Colonic mucosa (tissue), 4 donors: ENCODE results near the gene PPP1R13B. TPM values are rescaled to one million over a fixed set of nuclear protein-coding genes. Genes with fewer than 3 reads are reported as not detected.
A peak's percentile ranks its signal among the peaks of the same experiment; 100 is the strongest.

Source experiments
- DNase-seq: peaks from one replicate; pipeline ENCODE4 v3.0.0-alpha.2; 2020
- H3K27ac ChIP-seq: fragments of 200-600 bp; one replicate; pipeline ENCODE4 v1.8.0; 2021
- H3K27me3 ChIP-seq: fragments of 200-600 bp; one replicate; pipeline ENCODE4 v1.8.0; 2021
- H3K36me3 ChIP-seq: fragments of 200-600 bp; one replicate; pipeline ENCODE4 v1.8.0; 2021
- H3K4me1 ChIP-seq: fragments of 200-600 bp; one replicate; pipeline ENCODE4 v1.8.0; 2021; ENCODE audit warnings: mild to moderate bottlenecking
- H3K4me3 ChIP-seq: fragments of 200-600 bp; one replicate; pipeline ENCODE4 v1.8.0; 2021
- H3K9ac ChIP-seq, 2 donors: one replicate each; pipeline ENCODE4 v1.7.0; 2013; ENCODE audit warnings: control low read depth in 2 of 2, low read depth in 2 of 2, low read length in 2 of 2
- H3K9me3 ChIP-seq: fragments of 200-600 bp; one replicate; pipeline ENCODE4 v1.8.0; 2021
- intact Hi-C: fragments of 100-400 bp; cut with DNase I; formaldehyde crosslinking; loops from one replicate; pipeline ENCODE4 v1.14.1; 2022
- total RNA-seq, 2 donors: library from RNA; stranded (reverse); fragmentation: NEBNext Ultra II Directional in 1 of 2; extraction: Animal tissue kit (Norgen Biotek cat#: 25700) in 1 of 2; gene quantifications; one replicate each; pipeline ENCODE4 v1.2.1, GENCODE V29; 2021
- TF ChIP-seq, protein P1 (sequence below): fragments of 200-600 bp; IDR thresholded peaks from one replicate; pipeline ENCODE4 v1.8.0; 2022; ENCODE audit warnings: antibody characterized with exemption, mild to moderate bottlenecking
- donor health status: healthy.
- donor health status: DM: no; HTN: no; CAD: no.
- donor health status: DM: no; HTN: no; CAD: no.

The PPP1R13B gene
- total RNA-seq, 2 donors from 2014 or later, result 41.1 to 48.3 TPM

DNA sequence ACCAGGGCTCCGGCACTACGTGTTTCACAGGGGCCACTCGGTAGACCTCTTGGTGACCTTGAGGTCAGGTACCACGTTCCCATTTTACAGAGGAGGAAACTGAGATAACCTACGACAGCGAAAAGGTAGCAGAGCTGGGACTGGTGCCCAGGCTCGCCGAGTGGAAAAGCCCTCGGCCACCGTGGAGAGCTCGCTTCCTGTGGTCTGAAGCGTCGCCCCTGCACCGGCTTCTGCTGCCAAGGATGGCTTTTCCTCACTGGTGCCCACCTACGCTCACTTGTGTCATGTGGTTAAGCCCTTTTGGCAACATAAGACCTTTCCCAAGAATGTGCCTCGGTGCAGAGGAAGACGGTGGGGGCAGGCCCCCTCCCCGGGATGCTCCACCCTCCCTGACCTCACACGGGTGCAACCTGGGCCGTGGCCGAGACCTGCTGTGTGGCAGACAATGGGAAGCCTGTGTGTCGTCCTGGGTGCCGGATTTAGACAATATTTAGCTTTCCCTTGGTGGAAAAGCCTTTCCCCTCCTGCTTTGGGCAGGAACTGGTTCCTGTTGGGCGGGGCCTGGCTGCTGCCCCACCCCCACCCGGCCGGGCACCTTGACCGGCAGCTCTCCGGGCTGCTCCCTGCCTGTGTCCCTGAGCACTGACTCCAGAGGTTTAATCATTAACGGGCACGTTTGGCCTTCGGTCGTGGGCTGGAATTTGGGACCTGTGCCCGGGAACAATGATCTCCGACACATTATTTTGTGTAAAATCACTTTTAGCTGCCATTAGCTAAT lies 32.4 kb upstream of the PPP1R13B start:
- peak overlapping the region; percentile 70 to 84 for H3K9ac ChIP-seq
- H3K27ac ChIP-seq, result peak overlapping the region; percentile 88
- peak; percentile 91 for DNase-seq
- intact Hi-C loops, result no loop called here
- H3K27me3 ChIP-seq, result no peaks in the 10 kb centered on the region
- H3K9me3 ChIP-seq, result no peaks in the 10 kb centered on the region
- H3K4me3 ChIP-seq, result peak overlapping the region; percentile 24
- peaks cover 28% of the 10 kb centered on the region for H3K4me1 ChIP-seq
- H3K36me3 ChIP-seq, result no peaks in the 10 kb centered on the region
- TF ChIP-seq, protein P1, sequence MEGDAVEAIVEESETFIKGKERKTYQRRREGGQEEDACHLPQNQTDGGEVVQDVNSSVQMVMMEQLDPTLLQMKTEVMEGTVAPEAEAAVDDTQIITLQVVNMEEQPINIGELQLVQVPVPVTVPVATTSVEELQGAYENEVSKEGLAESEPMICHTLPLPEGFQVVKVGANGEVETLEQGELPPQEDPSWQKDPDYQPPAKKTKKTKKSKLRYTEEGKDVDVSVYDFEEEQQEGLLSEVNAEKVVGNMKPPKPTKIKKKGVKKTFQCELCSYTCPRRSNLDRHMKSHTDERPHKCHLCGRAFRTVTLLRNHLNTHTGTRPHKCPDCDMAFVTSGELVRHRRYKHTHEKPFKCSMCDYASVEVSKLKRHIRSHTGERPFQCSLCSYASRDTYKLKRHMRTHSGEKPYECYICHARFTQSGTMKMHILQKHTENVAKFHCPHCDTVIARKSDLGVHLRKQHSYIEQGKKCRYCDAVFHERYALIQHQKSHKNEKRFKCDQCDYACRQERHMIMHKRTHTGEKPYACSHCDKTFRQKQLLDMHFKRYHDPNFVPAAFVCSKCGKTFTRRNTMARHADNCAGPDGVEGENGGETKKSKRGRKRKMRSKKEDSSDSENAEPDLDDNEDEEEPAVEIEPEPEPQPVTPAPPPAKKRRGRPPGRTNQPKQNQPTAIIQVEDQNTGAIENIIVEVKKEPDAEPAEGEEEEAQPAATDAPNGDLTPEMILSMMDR, result no peak

DNA sequence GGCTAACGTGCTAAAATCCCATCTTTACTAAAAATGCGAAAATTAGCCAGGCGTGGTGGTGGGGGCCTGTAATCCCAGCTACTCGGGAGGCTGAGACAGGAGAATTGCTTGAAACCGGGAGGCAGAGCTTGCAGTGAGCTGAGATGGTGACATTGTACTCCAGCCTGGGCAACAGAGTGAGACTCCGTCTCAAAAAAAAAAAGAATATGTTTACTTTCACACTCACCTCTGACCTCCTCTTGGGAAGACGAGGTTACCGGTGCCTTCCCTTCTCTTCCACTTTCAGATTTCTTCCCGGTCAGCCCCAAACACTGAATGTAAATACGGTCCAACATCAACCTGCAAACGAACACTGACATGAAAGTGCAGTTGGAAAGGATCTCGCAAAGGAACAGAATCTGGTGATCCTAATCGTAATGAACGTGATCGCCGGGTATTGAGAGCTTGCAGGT lies 31.8 kb upstream of the PPP1R13B start:
- H3K4me3 ChIP-seq, result peak overlapping the region; percentile 24
- peak overlapping the region; percentile 70 to 84 for H3K9ac ChIP-seq
- no peaks in the 10 kb centered on the region for H3K27me3 ChIP-seq
- TF ChIP-seq, protein P1, result no peak
- H3K9me3 ChIP-seq, result no peaks in the 10 kb centered on the region
- intact Hi-C loops, result no loop called here
- DNase-seq, result no peak
- peaks cover 28% of the 10 kb centered on the region for H3K4me1 ChIP-seq
- H3K27ac ChIP-seq, result peak overlapping the region; percentile 88
- H3K36me3 ChIP-seq, result no peaks in the 10 kb centered on the region

DNA sequence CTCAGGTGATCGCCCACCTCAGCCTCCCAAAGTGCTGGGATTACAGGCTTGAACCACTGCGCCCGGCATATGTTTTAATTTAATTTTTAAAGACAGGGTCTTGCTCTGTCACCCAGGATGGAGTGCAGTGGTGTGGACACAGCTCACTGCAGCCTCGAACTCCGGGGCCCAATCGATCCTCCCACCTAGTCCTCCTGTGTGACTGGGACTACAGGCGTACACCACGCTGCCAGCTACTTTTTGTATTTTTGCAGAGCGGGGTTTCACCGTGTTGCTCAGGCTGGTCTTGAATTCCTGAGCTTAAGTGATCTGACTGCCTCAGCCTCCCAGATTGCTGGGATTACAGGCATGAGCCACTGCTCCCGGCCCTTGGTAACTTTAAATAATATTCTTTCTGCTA lies 30.8 kb upstream of the PPP1R13B start:
- Histone ChIP-seq H3K27me3 (no peaks in the 10 kb centered on the region), H3K4me1 (peaks cover 27% of the 10 kb centered on the region), H3K4me3 (no peak overlapping the region), H3K9me3 (no peaks in the 10 kb centered on the region), H3K36me3 (no peaks in the 10 kb centered on the region), H3K9ac (no peak overlapping the region), H3K27ac (no peak overlapping the region)
- TF ChIP-seq, protein P1, result no peak
- intact Hi-C loops, result no loop called here
- no peak for DNase-seq

DNA sequence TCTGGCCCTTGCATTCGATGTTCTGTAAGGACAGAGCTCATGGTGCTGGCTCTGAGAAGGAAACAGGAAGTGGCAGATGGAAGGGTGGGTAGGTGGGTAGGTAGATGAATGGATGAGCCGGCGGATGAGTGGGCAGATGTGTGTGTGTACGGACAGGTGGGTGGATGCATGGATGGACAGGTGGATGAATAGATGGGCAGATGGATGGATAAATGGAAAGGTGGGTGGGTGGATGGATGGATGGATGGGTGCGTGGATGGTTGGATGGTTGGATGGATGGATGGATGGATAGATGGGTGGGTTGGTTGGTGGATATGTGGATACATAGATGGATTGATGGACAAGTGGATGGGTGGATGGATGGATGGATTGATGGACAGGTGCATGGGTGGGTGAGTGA lies 27.6 kb upstream of the PPP1R13B start:
- H3K36me3 ChIP-seq, result no peaks in the 10 kb centered on the region
- TF ChIP-seq, protein P1, result no peak
- no peak overlapping the region for H3K9ac ChIP-seq
- H3K4me1 ChIP-seq, result peaks cover 3% of the 10 kb centered on the region
- intact Hi-C loops, result no loop called here
- no peaks in the 10 kb centered on the region for H3K9me3 ChIP-seq
- no peaks in the 10 kb centered on the region for H3K27me3 ChIP-seq
- DNase-seq, result no peak
- no peak overlapping the region for H3K27ac ChIP-seq
- no peak overlapping the region for H3K4me3 ChIP-seq

DNA sequence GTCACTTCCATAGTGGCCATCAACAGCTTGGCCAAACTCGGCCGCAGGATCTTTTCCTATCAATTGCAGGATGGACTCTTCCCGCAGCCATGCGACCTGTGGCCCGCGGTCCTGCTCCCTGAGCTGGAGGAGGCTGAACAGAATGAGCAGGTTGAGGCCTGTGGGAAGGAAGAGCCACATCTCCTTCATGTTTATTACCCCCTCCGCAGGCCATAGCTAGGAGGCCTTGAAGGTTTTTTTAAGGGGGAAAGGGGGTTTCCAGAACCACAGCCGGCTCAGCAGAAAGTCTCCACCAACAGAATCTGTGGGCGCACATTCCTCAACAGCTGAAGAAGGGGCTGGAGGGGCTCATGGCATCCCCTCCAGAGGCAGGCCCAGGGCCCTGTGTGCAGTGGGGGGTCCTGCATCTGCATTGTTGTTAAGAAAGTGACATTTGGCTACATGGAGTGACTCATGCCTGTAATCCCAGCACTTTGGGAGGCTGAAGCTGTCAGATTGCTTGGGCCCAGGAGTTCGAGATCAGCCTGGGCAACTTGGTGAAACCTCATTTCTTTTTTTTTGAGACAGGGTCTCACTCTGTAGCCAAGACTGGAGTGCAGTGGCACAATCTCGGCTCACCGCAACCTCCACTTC lies 25.2 kb upstream of the PPP1R13B start:
- no peaks in the 10 kb centered on the region for H3K27me3 ChIP-seq
- no peak for DNase-seq
- H3K4me1 ChIP-seq, result peaks cover 3% of the 10 kb centered on the region
- TF ChIP-seq, protein P1, result no peak
- peak overlapping the region; percentile 79 to 81 for H3K9ac ChIP-seq
- intact Hi-C loops, result no loop called here
- peak overlapping the region; percentile 34 for H3K27ac ChIP-seq
- H3K36me3 ChIP-seq, result no peaks in the 10 kb centered on the region
- no peaks in the 10 kb centered on the region for H3K9me3 ChIP-seq
- H3K4me3 ChIP-seq, result peak overlapping the region; percentile 38
